ENCODE measurements around the gene ME1. TPM values are rescaled to one million over a fixed set of nuclear protein-coding genes. Genes with fewer than 3 reads are reported as not detected.
"Not testable (repeated sequence)": the region's sequence is repeated elsewhere in the genome, so short reads cannot be mapped to it uniquely, and the experiment has no call there.

The ME1 gene
- total RNA-seq, 1 donor from 2014 or later = 17.9 TPM

GRCh38 chr6:83287298-83287697, 143.6 kb downstream of the ME1 start:
- intact Hi-C loops (cut with DNase I); DNase-seq (ENCODE audit: low spot score): not testable (repeated sequence)

DNA sequence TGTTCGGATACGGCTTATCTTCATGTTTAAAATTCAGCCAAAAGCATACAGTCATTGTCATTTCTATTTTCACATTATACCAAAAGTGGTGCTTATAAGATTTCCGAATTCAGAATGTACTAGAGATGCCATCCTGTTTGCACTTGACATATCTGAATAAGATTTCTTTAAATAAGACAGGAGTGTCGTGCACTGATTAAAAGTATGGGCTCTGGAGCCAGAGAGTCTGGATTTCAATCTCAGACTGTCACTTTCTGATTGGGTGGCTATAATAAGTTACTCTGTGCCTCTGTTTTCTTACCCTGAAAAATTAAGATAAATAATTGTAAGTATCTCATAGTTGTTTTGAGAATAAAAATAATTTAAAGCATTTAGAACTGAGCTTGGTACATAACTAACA, 144.9 kb downstream of the ME1 start:
- DNase-seq (ENCODE audit: low spot score) = no peak
- intact Hi-C loops (cut with DNase I) = no loop called here

DNA sequence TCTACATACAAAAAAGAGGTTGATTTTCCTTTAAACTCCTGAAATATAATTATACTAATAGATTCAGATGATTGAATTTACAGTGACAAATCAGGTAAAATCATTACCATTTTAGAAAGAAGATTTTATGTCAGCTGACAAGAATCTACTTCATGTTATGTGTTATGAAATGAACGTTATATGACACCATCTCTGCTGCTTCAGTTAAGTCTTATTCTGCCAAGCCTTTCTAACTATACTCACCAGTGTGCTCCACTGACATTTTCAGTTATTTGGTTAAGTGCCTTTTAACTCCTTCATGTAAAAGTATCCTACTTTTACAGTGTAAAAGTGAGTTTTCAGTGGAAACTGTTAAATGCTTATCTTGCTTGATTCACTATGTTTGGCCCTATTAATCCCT, 157.3 kb downstream of the ME1 start:
- DNase-seq (ENCODE audit: low spot score) = no peak
- intact Hi-C loops (cut with DNase I) = no loop called here

GRCh38 chr6:83270971-83271719, 159.7 kb downstream of the ME1 start:
- intact Hi-C loops (cut with DNase I) = no loop called here
- DNase-seq (ENCODE audit: low spot score) = no peak

DNA sequence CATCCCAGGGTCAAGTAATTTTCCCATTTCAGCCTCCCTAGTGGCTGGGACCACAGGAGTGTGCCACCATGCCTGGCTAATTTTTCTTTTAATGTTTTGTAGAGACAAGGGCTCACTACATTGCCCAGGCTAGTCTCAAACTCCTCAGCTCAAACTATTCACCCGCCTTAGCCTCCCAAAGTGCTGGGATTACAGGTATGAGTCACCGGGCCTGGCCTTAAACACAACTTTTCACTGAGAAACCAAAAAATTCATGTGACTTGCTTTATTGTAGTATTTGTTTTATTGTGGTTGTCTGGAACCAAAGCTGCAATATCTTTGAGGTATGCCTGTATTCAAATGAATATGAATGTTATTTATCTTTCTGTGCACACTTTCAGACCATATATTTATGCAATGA, 165.5 kb downstream of the ME1 start:
- DNase-seq (ENCODE audit: low spot score) = no peak

GRCh38 chr6:83260577-83260976, 170.3 kb downstream of the ME1 start:
- intact Hi-C loops (cut with DNase I) = no loop called here
- no peak for DNase-seq (ENCODE audit: low spot score)

More for the DNA sequence above, 165.5 kb downstream of the ME1 start:
- intact Hi-C loops (cut with DNase I) = no loop called here

GRCh38 chr6:83258517-83258916, 172.3 kb downstream of the ME1 start:
- intact Hi-C loops (cut with DNase I) = no loop called here
- DNase-seq (ENCODE audit: low spot score) = no peak

DNA sequence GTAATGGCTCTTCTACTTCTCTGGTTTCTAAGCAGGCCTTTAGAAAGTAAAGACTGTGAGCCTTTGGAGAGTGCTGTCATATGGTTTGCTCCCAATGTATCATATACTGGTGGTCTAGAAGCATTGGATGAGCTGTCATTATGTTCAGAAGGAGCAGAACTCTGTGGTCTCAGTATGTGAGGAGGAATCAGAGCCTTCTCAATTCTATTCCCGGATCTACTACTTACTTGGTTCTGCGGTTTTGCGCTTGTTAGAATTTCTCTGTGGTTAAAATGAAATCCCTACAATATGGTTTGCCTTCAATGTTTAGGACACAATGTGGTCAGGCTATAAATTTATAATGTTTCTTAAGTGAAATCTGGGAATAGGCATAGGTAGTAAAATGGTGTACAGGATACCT, 173.1 kb downstream of the ME1 start:
- intact Hi-C loops (cut with DNase I) = no loop called here
- DNase-seq (ENCODE audit: low spot score) = no peak

GRCh38 chr6:83256719-83257118, 174.1 kb downstream of the ME1 start:
- DNase-seq (ENCODE audit: low spot score); intact Hi-C loops (cut with DNase I): not testable (repeated sequence)

- DNase-seq (ENCODE audit: low spot score) = no peak
- intact Hi-C loops (cut with DNase I) = no loop called here
Measured at GRCh38 chr6:83252719-83253118, 178.1 kb downstream of the ME1 start.

- DNase-seq (ENCODE audit: low spot score) = no peak
- intact Hi-C loops (cut with DNase I) = no loop called here
Measured at GRCh38 chr6:83250235-83250634, 180.6 kb downstream of the ME1 start.

DNA sequence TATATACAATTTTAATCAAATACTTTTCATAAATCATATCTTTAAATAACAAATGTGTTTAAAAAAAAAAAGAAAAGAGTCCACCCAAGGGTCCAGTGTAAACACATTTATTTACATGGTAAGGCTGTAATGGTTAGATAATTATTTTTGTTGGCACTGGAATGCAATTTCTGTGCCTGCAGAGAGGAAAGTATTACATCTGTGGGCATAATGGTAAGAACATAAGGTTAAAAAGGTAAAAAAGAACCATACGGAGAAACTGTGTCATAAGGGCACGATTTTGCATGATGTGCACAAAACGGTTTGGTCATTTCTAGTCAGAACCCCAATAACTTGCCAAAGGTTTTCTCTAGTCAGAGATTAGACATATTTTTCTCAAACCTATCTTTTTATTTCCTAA, 183.4 kb downstream of the ME1 start:
- DNase-seq (ENCODE audit: low spot score) = no peak
- intact Hi-C loops (cut with DNase I) = no loop called here

DNA sequence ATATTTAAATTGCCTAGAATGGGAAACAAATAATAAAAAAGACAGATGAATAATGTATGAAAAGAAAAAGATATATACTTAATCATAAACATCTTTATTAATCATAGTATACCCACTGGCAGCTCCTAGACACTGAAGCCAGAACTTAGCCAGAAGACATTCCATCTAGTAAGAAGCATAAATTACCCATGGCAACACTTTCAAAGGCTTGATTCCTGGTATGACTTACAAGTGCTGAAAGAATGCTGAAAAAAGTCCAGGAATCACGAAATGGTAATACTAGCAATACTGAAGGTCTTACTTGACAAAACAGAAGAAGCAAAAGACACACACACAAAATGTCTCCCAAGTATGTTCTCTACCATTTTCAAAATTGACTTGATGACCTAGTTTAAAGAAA, 199.7 kb downstream of the ME1 start:
- intact Hi-C loops (cut with DNase I) = no loop called here
- DNase-seq (ENCODE audit: low spot score) = no peak

DNA sequence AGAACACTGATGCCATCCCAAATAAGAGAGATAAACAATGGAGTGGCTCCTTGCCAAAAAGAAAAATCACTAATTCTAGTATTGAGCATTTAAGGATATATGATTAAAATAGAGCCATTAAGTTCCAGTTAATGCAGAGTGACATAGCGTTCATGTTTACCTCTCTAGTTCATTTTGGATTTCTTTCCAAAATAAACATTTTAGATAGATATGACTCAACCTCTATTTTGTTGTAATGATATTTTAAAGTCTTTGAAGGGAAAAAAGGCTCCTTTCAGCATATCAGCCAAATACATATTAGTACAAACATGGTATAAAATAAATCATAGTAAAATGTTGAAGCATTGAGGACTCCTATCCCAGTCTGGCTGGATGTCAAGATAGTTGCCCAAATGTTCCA, 204.3 kb downstream of the ME1 start:
- intact Hi-C loops (cut with DNase I) = loop anchor here (10.0 kb wide), 1 partner anchor 188 kb away; no protein-coding TSS in a partner anchor
- DNase-seq (ENCODE audit: low spot score) = no peak

- no peak for DNase-seq (ENCODE audit: low spot score)
- intact Hi-C loops (cut with DNase I) = loop anchor here (2.0 to 10.0 kb wide), 2 partner anchors 193 to 293 kb away; no protein-coding TSS in a partner anchor
Measured at GRCh38 chr6:83221889-83222479, 208.9 kb downstream of the ME1 start.

DNA sequence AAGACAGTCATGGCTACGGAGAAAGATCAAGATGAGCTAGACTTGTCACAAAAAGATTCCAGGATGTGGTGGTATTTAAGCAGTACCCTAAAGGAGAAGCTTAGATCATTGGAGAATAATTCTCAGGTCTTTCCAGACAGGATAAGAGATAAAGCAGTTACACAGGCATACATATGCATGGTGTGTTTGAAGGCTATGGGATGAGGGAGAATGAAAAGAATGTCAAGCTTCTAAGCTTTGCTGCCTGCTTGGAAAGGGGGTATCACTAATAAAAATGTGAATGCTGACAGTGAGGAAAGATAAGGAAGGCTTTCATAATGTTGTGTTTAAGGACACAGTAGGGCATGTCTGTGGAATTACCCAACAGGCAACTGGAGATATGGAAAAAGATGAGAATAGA, 209.6 kb downstream of the ME1 start:
- DNase-seq (ENCODE audit: low spot score) = no peak
- intact Hi-C loops (cut with DNase I) = loop anchor here (2.0 to 10.0 kb wide), 2 partner anchors 194 to 294 kb away; no protein-coding TSS in a partner anchor

GRCh38 chr6:83220121-83220520, 210.7 kb downstream of the ME1 start:
- DNase-seq (ENCODE audit: low spot score) = no peak
- intact Hi-C loops (cut with DNase I) = loop anchor here (2.0 to 10.0 kb wide), 2 partner anchors 195 to 295 kb away; no protein-coding TSS in a partner anchor

DNA sequence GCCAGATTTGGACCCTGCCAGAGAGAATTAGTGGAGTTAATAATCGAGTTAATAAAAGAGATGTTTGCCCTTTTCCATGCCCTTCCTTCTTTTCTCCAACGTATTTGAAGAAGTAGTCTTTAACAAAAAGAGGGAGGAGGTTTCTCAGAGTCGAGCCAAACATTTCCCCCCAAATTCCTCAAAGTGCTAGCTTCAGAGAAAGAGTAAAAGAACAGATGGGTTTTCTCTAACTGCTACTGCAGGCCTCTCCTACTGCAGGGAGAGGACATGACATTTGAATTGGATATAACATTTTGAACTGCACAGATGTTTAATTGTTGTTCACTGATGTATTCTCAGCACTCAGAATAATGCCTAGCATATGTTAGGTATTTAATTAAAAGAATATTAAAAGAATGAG, 212.2 kb downstream of the ME1 start:
- intact Hi-C loops (cut with DNase I) = loop anchor here (10.0 kb wide), 1 partner anchor 954 kb away; no protein-coding TSS in a partner anchor

DNA sequence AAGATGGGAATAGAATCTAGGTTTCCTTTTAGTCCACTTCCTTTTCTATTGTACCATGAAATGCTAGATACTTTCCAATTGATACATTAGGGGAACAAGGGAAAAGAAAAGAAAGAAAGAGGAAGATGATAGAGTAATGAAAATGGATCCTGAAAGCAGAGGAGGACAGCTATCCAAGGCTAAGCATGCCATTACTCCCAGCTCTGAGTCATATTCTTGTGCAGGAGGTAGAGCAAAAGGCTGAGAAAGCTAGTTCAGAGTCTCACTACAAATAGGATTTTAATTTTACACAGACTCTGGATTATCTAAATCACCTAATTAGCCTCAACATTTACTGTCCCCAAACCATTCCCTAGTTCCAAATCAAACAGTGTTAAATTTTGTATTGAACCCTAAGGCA, 214.0 kb downstream of the ME1 start:
- intact Hi-C loops (cut with DNase I) = loop anchor here (10.0 kb wide), 1 partner anchor 952 kb away; no protein-coding TSS in a partner anchor
- no peak for DNase-seq (ENCODE audit: low spot score)

More for the DNA sequence above, 212.2 kb downstream of the ME1 start:
- no peak for DNase-seq (ENCODE audit: low spot score)

GRCh38 chr6:83215131-83216047, 215.5 kb downstream of the ME1 start:
- intact Hi-C loops (cut with DNase I) = loop anchor here (1.0 to 10.0 kb wide), 2 partner anchors 150 to 951 kb away; partner anchors contain the start of gene UBE3D
- no peak for DNase-seq (ENCODE audit: low spot score)

Measured in cardiac septum (tissue), 1 donor.